NB4 (cell line): Measurements from ENCODE around the gene DCTN2.

Experiments used
- CTCF ChIP-seq: IDR thresholded peaks from one replicate; pipeline ENCODE4 v1.5.1; 2012; ENCODE audit warnings: low read depth, low read length
- MYC ChIP-seq: IDR thresholded peaks from 2 replicates; pipeline ENCODE4 v1.6.1; 2011; ENCODE audit warnings: low read depth, low read length
- POLR2A ChIP-seq: IDR thresholded peaks from 2 replicates; pipeline ENCODE4 v1.6.1; 2011; ENCODE audit warnings: mild to moderate bottlenecking; ENCODE audit not compliant: insufficient read length; ENCODE audit errors: extremely low read depth
- TF ChIP-seq, protein P1 (sequence below): IDR thresholded peaks from 2 replicates; pipeline ENCODE4 v1.6.1; 2011; ENCODE audit warnings: low read depth, low read length

DNA sequence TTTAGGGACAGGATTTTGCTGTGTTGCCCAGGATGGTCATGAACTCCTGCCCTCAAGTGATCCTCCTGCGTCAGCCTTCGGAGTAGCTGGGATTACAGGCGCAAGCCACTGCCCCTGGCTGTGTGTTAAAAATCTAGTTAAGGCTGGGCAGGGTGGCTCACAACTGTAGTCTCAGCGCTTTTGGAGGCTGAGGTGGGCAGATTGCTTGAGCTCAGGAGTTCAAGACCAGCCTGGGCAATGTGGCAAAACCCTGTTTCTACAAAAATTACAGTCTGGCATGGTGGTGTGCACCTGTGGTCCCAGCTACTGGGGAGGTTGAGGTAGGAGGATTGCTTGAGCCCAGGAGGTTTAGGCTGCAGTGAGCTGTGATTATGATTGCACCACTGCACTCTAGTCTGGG lies 35.8 kb downstream of the DCTN2 start:
- no peak for TF ChIP-seq CTCF
- TF ChIP-seq POLR2A, result no peak
- no peak for TF ChIP-seq MYC
- TF ChIP-seq, protein P1, sequence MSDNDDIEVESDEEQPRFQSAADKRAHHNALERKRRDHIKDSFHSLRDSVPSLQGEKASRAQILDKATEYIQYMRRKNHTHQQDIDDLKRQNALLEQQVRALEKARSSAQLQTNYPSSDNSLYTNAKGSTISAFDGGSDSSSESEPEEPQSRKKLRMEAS, result no peak
